ENCODE data around the gene AHCYL1.

GRCh38 chr1:109938556-109938955 lies 46.0 kb upstream of the AHCYL1 start:
- no peak for TF ChIP-seq CTCF (IDR thresholded peaks at IDR 0.05)
- TF ChIP-seq POLR2A (IDR thresholded peaks at IDR 0.05), result no peak
